Esophagus squamous epithelium (tissue), 5 donors: Measurements from ENCODE around the gene MBOAT2. TPM values are rescaled to one million over a fixed set of nuclear protein-coding genes. Genes with fewer than 3 reads are reported as not detected.

ENCODE experiments used
- DNase-seq: peaks from one replicate; lab custom pipeline; 2025; lab: John Stamatoyannopoulos, UW
- H3K27ac ChIP-seq, 4 donors: fragments of 200-600 bp; sonication (generic); one replicate each; pipeline ENCODE4 v1.5.1; 2016 to 2019; ENCODE audit warnings: mild to moderate bottlenecking in 1 of 4
- H3K27me3 ChIP-seq, 4 donors: fragments of 200-600 bp; sonication (generic); 1 replicate in 3 of 4; 2 replicates in 1 of 4; pipeline versions ENCODE4 v1.5.1 to v1.6.0; 2017 to 2021; ENCODE audit warnings: antibody characterized with exemption in 1 of 4
- H3K36me3 ChIP-seq, 3 donors: fragments of 200-600 bp; sonication (generic); one replicate each; pipeline ENCODE4 v1.5.1; 2016 to 2019
- H3K4me1 ChIP-seq, 3 donors: fragments of 200-600 bp; sonication (generic); one replicate each; pipeline ENCODE4 v1.5.1; 2017 to 2019
- H3K4me3 ChIP-seq, 4 donors: fragments of 200-600 bp; sonication (generic); 1 replicate in 3 of 4; 2 replicates in 1 of 4; pipeline ENCODE4 v1.5.1; 2016 to 2019; ENCODE audit warnings: mild to moderate bottlenecking in 2 of 4, moderate library complexity in 1 of 4
- H3K9me3 ChIP-seq, 3 donors: fragments of 200-600 bp; sonication (generic); one replicate each; pipeline ENCODE4 v1.5.1; 2016 to 2019
- POLR2A ChIP-seq, 4 donors: fragments of 450-650 bp; IDR thresholded peaks; one replicate each; pipeline ENCODE4 v1.6.1; 2017; ENCODE audit warnings: antibody characterized with exemption in 4 of 4, mild to moderate bottlenecking in 4 of 4, moderate library complexity in 3 of 4
- whole genome bisulfite sequencing, 2 donors: methylation state at CpG; one replicate each; pipeline ENCODE4 v1.1.5; 2018; 5-methylcytosine and 5-hydroxymethylcytosine counted together
- intact Hi-C: fragments of 100-400 bp; cut with DNase I; formaldehyde crosslinking; loops from one replicate; pipeline ENCODE4 v1.15.0; 2022
- total RNA-seq, 4 donors: library from RNA; depleted of rRNA; stranded (reverse); fragments of >200 nt; gene quantifications; one replicate each; pipeline ENCODE4 v1.1.0, GENCODE V29; 2016
- TF ChIP-seq, protein P1 (sequence below), 6 experiments: fragments of 450-650 bp in 4 of 6; fragments of 200-600 bp in 2 of 6; sonication (generic) in 2 of 6; IDR thresholded peaks; one replicate each; pipeline ENCODE4 v1.5.1; 2016 to 2019; ENCODE audit warnings: antibody characterized with exemption in 6 of 6, mild to moderate bottlenecking in 4 of 6, moderate library complexity in 4 of 6
- donor health status: DM: yes; HTN: yes; CAD: no.

The MBOAT2 gene
- total RNA-seq, 4 donors from 2014 or later: 56.6 to 110 (median 73.1) TPM

GRCh38 chr2:8858910-8859309 lies 144.6 kb downstream of the MBOAT2 start:
- Histone ChIP-seq H3K9me3 (no peaks in the 10 kb centered on the region), H3K4me1 (peaks cover 0 to 5% (median 0%) of the 10 kb centered on the region in 3 donors), H3K27ac (no peak overlapping the region), H3K27me3 (no peaks in the 10 kb centered on the region), H3K4me3 (no peak overlapping the region), H3K36me3 (peaks cover 0 to 48% (median 0%) of the 10 kb centered on the region in 3 donors)
- TF ChIP-seq POLR2A (IDR thresholded peaks at IDR 0.05): no peak
- TF ChIP-seq, protein P1, sequence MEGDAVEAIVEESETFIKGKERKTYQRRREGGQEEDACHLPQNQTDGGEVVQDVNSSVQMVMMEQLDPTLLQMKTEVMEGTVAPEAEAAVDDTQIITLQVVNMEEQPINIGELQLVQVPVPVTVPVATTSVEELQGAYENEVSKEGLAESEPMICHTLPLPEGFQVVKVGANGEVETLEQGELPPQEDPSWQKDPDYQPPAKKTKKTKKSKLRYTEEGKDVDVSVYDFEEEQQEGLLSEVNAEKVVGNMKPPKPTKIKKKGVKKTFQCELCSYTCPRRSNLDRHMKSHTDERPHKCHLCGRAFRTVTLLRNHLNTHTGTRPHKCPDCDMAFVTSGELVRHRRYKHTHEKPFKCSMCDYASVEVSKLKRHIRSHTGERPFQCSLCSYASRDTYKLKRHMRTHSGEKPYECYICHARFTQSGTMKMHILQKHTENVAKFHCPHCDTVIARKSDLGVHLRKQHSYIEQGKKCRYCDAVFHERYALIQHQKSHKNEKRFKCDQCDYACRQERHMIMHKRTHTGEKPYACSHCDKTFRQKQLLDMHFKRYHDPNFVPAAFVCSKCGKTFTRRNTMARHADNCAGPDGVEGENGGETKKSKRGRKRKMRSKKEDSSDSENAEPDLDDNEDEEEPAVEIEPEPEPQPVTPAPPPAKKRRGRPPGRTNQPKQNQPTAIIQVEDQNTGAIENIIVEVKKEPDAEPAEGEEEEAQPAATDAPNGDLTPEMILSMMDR (IDR thresholded peaks at IDR 0.05): no peak
- DNase-seq: no peak
- WGBS, 2 donors: 50 to 67% methylated on average over 1 of the region's 1 CpG
- intact Hi-C loops: no loop called here

DNA sequence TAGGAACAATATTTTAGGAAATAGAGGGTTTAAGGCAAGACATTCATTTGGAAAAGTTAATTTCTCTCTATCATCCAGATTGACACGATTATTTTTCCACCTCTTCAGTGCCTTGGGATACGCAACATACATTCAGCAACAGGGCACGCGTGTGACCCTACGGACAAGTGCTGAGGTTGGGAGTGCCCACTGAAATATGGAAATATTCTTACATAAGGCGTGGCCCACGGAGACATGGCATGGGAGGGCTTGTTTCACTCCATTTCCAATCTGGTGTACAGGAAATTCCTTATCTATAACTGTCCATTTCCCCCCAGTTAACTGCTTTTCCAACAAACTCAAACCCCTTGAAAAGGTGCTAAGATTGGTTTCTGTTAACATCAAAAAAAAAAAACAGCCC lies 145.2 kb downstream of the MBOAT2 start:
- Histone ChIP-seq H3K36me3 (peaks cover 0 to 41% (median 0%) of the 10 kb centered on the region in 3 donors), H3K4me3 (no peak overlapping the region), H3K27ac (no peak overlapping the region), H3K9me3 (no peaks in the 10 kb centered on the region), H3K4me1 (peaks cover 0 to 5% (median 0%) of the 10 kb centered on the region in 3 donors), H3K27me3 (no peaks in the 10 kb centered on the region)
- intact Hi-C loops: no loop called here
- TF ChIP-seq POLR2A (IDR thresholded peaks at IDR 0.05): no peak
- TF ChIP-seq, protein P1 (IDR thresholded peaks at IDR 0.05): no peak
- WGBS, 2 donors: 92 to 94% methylated on average over 7 of the region's 7 CpGs
- DNase-seq: no peak

GRCh38 chr2:8857709-8858108 lies 145.8 kb downstream of the MBOAT2 start:
- Histone ChIP-seq H3K27me3 (no peaks in the 10 kb centered on the region), H3K27ac (no peak overlapping the region), H3K4me3 (no peak overlapping the region), H3K36me3 (peaks cover 0 to 36% (median 0%) of the 10 kb centered on the region in 3 donors), H3K4me1 (peaks cover 0 to 5% (median 0%) of the 10 kb centered on the region in 3 donors), H3K9me3 (no peaks in the 10 kb centered on the region)
- 95 to 96% methylated on average over 11 of the region's 11 CpGs for WGBS, 2 donors
- intact Hi-C loops: no loop called here
- no peak for TF ChIP-seq POLR2A (IDR thresholded peaks at IDR 0.05)
- TF ChIP-seq, protein P1 (IDR thresholded peaks at IDR 0.05): no peak
- no peak for DNase-seq

DNA sequence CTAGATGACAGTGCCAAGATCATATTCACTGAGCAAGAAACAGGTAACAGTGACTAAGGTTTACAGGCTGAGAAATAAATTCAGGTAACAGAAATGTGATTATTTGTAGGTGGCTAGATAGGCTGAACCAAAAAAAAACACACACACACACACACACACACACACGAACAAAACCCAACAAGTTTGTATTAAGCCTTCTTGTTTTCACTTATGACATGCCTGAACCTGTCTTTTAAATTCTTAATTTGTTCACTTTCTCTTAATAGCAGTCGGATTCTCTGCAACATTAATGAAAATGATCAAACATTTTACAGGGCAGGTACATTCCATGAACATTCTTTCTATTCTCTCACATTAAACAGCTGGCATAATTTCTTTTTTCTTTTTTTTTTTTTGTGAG lies 147.3 kb downstream of the MBOAT2 start:
- H3K36me3 ChIP-seq: peaks cover 0 to 20% (median 0%) of the 10 kb centered on the region in 3 donors
- H3K27ac ChIP-seq: no peak overlapping the region
- TF ChIP-seq POLR2A (IDR thresholded peaks at IDR 0.05): no peak
- TF ChIP-seq, protein P1 (IDR thresholded peaks at IDR 0.05): no peak
- no peaks in the 10 kb centered on the region for H3K9me3 ChIP-seq
- H3K4me3 ChIP-seq: no peak overlapping the region
- no peaks in the 10 kb centered on the region for H3K27me3 ChIP-seq
- peaks cover 0 to 5% (median 0%) of the 10 kb centered on the region in 3 donors for H3K4me1 ChIP-seq
- 38 to 48% methylated on average over 2 of the region's 2 CpGs for WGBS, 2 donors
- no peak for DNase-seq
- intact Hi-C loops: no loop called here

DNA sequence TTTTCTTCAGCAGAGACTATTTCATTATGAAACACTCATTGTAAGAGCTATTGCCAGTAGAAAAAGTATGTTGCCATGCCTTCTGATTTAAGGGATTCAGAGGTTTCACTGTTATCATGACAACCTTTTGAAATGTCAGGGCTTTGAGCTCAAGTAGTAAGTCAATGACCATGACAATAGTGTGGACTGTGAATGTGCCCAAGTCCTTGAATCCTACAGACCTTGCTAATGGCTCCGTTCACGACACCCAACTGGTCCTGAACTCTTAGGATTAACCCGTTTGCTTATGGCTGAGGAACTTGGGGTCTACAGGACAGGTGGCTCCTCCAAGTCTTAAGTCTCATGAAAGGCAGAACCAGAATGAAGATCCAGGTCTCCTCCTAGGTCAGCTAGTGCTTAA lies 148.5 kb downstream of the MBOAT2 start:
- Histone ChIP-seq H3K27me3 (no peaks in the 10 kb centered on the region), H3K4me1 (peaks cover 0 to 2% (median 0%) of the 10 kb centered on the region in 3 donors), H3K36me3 (peaks cover 0 to 20% (median 0%) of the 10 kb centered on the region in 3 donors), H3K27ac (no peak overlapping the region), H3K9me3 (no peaks in the 10 kb centered on the region), H3K4me3 (no peak overlapping the region)
- 94 to 100% methylated on average over 3 of the region's 3 CpGs for WGBS, 2 donors
- intact Hi-C loops: no loop called here
- no peak for TF ChIP-seq POLR2A (IDR thresholded peaks at IDR 0.05)
- TF ChIP-seq, protein P1 (IDR thresholded peaks at IDR 0.05): no peak
- DNase-seq: no peak
